Fibroblast of the conjunctiva (primary cell): ENCODE measurements around the gene ANKRD12.

Source experiments
- DNase-seq: peaks from one replicate; pipeline ENCODE4 v3.0.0-alpha.2; 2010; ENCODE audit warnings: low read depth

The ANKRD12 gene

GRCh38 chr18:9106800-9107584, 29.6 kb upstream of the ANKRD12 start:
- no peak for DNase-seq

DNA sequence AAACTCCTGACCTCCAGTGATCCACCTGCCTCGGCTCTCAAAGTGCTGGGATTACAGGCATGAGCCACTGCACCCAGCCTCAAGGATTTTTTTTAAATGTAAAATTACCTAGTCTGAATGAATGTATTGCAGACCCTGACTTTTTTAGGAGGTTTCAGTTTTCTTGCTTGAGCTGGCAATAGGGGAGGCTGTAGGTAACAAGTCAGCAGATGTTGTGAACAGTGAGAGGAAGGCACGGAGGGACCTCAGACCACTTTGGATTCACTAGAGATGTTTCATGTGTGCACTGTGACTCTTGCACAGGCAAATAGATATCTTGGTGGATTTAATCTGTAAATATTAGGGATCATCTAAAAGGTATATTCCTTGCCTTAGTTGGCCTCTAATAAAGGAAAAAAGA, 27.7 kb upstream of the ANKRD12 start:
- no peak for DNase-seq

GRCh38 chr18:9109523-9109922, 27.1 kb upstream of the ANKRD12 start:
- DNase-seq = peak; percentile 55

GRCh38 chr18:9113468-9114149, 23.0 kb upstream of the ANKRD12 start:
- no peak for DNase-seq

DNA sequence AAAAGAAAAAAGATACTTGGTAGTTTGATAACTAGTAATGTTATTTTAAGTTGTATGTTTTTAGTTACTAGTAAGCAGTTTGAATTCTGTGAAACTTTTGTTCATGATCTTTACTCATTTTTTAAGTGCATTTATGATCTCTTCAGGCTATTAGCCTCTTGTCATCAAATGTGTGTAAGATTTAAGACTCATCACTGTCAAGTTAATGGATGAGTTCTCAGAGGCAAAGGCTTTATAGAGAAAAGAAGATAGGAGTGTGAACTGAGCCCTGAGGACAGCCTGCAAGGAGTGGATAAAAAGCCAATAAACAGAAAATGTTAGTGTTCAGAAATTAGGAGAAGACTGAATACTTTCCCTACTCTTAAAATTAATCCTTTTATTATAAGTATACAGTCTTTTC, 20.6 kb upstream of the ANKRD12 start:
- no peak for DNase-seq

DNA sequence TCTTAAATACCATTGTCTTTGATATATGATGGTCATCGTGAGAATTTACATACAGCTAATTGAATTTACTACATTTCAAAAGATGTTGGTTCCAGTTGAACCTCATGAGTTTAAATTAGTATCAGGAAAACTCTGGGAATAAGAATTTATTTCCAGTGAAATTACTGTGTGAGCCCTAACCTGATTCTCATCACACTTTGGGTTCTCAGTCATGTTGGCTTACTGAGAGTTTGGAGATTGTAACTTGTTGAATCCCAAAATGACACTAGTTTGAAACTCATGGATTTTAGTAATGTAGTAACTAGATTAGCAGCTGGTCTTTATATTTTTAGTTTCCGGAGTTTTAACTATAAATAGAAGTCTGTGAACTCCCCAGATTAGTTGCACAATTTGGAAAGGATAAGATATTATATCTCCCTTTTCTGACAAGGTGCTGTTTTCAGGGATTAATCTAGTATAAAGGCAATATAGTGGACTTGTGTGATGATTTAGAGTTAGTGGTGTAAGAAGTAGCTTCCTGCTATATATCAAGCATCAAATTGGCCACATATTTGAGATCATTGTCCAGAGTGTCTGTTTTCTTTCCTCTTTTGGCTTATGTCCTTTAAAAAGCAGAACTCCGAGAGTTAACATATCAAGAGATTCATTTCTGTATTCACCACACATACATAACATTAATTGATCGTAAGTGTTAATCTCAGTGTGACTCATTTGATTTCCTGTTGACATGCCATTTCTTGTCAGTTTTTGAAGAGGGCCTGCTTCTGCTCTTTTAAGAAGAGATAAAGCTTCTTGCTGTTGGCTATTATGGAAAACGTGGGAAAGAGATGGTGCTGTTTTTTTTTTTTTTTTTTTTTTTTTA, 18.4 kb upstream of the ANKRD12 start:
- DNase-seq = no peak

GRCh38 chr18:9120796-9121195, 15.8 kb upstream of the ANKRD12 start:
- no peak for DNase-seq

DNA sequence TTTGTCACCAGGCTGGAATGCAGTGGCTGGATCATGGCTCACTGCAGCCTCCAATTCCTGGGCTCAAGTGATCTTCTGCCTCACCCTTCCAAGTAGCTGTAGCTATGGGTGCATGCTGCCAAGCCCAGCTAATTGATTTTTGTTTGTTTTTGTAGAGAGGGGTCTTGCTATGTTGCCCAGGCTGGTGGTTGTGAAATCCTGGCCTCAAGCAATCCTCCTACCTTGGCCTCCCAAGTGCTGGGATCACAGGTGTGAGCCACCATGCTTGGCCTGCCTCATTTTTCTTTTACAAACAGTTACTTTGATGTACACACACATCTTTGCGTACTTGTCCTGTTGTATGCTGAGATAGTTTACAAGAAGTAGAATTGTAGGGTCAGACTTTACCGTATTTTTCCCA, 13.1 kb upstream of the ANKRD12 start:
- no peak for DNase-seq

GRCh38 chr18:9124824-9125223, 11.8 kb upstream of the ANKRD12 start:
- DNase-seq = no peak

DNA sequence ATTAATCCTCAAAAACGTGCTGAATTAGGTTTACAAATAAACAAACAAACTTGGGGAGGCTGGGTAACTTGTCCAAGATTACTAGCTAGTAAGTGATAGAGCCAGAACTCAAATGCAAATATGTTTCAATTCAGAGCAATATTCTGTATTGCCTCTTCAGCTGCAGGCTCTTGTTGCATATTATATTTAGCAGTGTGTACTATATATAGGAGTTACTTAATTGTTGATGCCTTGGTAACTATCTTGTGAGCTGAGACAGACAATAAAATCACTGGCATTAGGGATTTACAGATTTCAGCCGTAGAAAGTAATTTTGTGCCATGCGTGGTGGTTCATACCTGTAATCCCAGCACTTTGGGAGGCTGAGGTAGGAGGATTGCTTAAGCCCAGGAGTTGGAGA, 10.2 kb upstream of the ANKRD12 start:
- no peak for DNase-seq

GRCh38 chr18:9130195-9130594, 6.4 kb upstream of the ANKRD12 start:
- DNase-seq = no peak

- DNase-seq = no peak
Measured at GRCh38 chr18:9130806-9131205, 5.8 kb upstream of the ANKRD12 start.

- no peak for DNase-seq
Measured at GRCh38 chr18:9132628-9133027, 4.0 kb upstream of the ANKRD12 start.

DNA sequence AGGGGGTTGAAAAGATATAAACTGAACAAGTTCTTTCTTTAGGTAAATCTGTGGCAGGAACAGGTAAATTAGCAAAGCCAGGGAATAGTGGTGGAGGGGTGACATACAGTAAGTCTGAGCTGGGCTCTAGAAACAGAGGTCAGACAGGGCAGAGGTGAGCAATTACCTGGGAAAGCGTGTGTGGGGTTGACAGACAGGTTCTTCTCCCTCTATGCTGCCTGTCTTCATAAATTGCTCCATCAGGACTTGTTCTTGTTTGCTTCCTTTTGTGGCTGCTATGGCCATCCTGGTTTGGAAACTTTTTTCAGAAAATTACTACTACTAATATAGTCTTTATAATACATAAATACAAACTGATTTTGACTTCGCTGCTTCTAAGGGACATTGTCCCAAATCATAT, 3.4 kb upstream of the ANKRD12 start:
- DNase-seq = no peak

GRCh38 chr18:9135081-9135911, 1.3 kb upstream of the ANKRD12 start:
- DNase-seq = no peak

GRCh38 chr18:9135912-9136314, 668 bp upstream of the ANKRD12 start:
- DNase-seq = no peak

DNA sequence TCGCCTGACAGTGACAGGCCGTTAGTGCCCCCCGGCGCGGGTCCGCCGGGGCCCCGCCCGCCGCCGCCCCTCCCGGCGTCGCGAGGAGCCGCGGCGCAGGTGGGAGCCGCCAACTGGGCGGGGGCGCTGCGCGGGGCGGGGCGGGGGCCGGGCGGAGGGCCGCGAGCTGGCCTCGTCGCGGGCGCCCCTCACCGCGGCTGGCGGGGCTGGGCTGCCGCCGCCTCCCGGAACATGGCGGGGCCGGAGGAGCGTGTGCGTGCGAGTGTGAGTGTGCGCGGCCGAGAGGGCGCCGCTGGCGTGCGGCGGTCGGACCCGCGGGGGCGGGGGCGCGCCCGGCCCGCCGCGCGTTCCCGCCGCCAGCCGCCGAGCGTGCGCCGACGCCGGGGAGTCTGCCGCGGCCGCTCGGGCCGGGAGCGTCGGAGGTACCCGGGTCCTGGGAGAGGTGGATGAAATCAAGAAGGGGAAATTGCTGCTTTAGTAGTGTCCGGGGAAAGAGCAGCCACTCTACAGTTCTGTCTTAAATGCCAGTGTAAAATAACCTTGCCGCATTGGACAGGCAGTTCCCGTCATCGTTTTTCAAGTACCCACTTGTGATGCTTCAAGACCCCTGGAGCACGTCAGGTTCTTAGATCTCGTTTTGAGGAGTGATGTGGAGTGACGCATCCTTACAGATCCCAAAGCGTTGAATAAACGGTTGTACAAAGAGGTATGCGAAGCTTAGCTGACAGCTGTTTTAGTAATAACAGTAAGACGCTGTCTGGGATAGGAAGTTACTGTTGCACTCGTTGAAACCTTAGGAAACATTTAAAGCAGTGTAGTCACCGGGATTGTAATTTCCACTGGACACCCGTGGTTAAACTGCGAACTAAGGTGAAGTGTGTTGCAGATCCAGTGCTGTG, 836 bp downstream of the ANKRD12 start:
- DNase-seq = peak; percentile 61

GRCh38 chr18:9139400-9140039, 2.9 kb downstream of the ANKRD12 start:
- no peak for DNase-seq

- DNase-seq = no peak
Measured at GRCh38 chr18:9140381-9140780, 3.8 kb downstream of the ANKRD12 start.

GRCh38 chr18:9140984-9141383, 4.4 kb downstream of the ANKRD12 start:
- DNase-seq = no peak
